Gastroesophageal sphincter (tissue), 4 donors: ENCODE results near the gene AFG3L2. TPM values are rescaled to one million over a fixed set of nuclear protein-coding genes. Genes with fewer than 3 reads are reported as not detected.

Source experiments
- ATAC-seq: fragments of 150-250 bp; one replicate; pipeline ENCODE4 v1.9.1; 2016; ENCODE audit warnings: mild to moderate bottlenecking, moderate library complexity
- H3K27ac ChIP-seq, 4 donors: fragments of 200-600 bp; sonication (generic) in 3 of 4; 1 replicate in 3 of 4; 2 replicates in 1 of 4; pipeline ENCODE4 v1.5.1; 2016 to 2019
- H3K27me3 ChIP-seq: fragments of 200-600 bp; sonication (generic); one replicate; pipeline ENCODE4 v1.5.1; 2019
- H3K36me3 ChIP-seq, 2 donors: fragments of 200-600 bp; sonication (generic); one replicate each; pipeline ENCODE4 v1.5.1; 2019; ENCODE audit warnings: control low read depth in 1 of 2
- H3K4me1 ChIP-seq, 3 donors: fragments of 200-600 bp; sonication (generic); 1 replicate in 2 of 3; 2 replicates in 1 of 3; pipeline ENCODE4 v1.5.1; 2016 to 2019; ENCODE audit warnings: control low read depth in 2 of 3
- H3K4me3 ChIP-seq, 2 donors: fragments of 200-600 bp; sonication (generic); one replicate each; pipeline ENCODE4 v1.5.1; 2019; ENCODE audit warnings: mild to moderate bottlenecking in 1 of 2, moderate library complexity in 1 of 2
- H3K9me3 ChIP-seq, 3 donors: fragments of 200-600 bp; sonication (generic); one replicate each; pipeline ENCODE4 v1.5.1; 2017 to 2019; ENCODE audit warnings: control low read depth in 2 of 3
- CTCF ChIP-seq, 4 experiments: fragments of 200-600 bp in 2 of 4; fragments of 450-650 bp in 2 of 4; sonication (generic) in 1 of 4; IDR thresholded peaks; one replicate each; pipeline ENCODE4 v1.5.1; 2017 to 2019; ENCODE audit warnings: antibody characterized with exemption in 4 of 4, mild to moderate bottlenecking in 2 of 4, moderate library complexity in 2 of 4
- EP300 ChIP-seq: sonication (generic); formaldehyde crosslinking; IDR thresholded peaks from one replicate; pipeline ENCODE4 v1.6.1; 2017; ENCODE audit warnings: antibody characterized with exemption, mild to moderate bottlenecking
- POLR2A ChIP-seq, 2 donors: fragments of 450-650 bp; IDR thresholded peaks; one replicate each; pipeline ENCODE4 v1.6.1; 2017; ENCODE audit warnings: antibody characterized with exemption in 2 of 2, mild to moderate bottlenecking in 2 of 2, moderate library complexity in 1 of 2
- POLR2AphosphoS5 ChIP-seq: sonication (generic); formaldehyde crosslinking; IDR thresholded peaks from one replicate; pipeline ENCODE4 v1.6.1; 2017; ENCODE audit warnings: antibody characterized with exemption
- WGBS, 2 donors: methylation state at CpG; one replicate each; pipeline ENCODE4 v1.1.5; 2018; ENCODE audit warnings: low coverage in 1 of 2; 5-methylcytosine and 5-hydroxymethylcytosine counted together
- total RNA-seq, 4 donors: library from RNA; depleted of rRNA; stranded (reverse); fragments of >200 nt; gene quantifications; one replicate each; pipeline ENCODE4 v1.1.0, GENCODE V29; 2016

AFG3L2 gene
- total RNA-seq, 4 donors from 2014 or later: 38.4 to 52.9 (median 40.8) TPM

GRCh38 chr18:12399231-12399630 lies 22.2 kb upstream of the AFG3L2 start:
- 74% methylated on average over 3 of the region's 5 CpGs; no CpG with 5 or more reads in 1 of the 2 donors for WGBS, 2 donors
- TF ChIP-seq EP300: no peak
- no peak for TF ChIP-seq CTCF (IDR thresholded peaks at IDR 0.05)
- TF ChIP-seq POLR2AphosphoS5: no peak
- TF ChIP-seq POLR2A (IDR thresholded peaks at IDR 0.05): no peak
- ATAC-seq: no peak

GRCh38 chr18:12398625-12399024 lies 21.6 kb upstream of the AFG3L2 start:
- no peak for TF ChIP-seq CTCF (IDR thresholded peaks at IDR 0.05)
- TF ChIP-seq EP300: no peak
- no peak for TF ChIP-seq POLR2A (IDR thresholded peaks at IDR 0.05)
- TF ChIP-seq POLR2AphosphoS5: no peak
- H3K4me1 ChIP-seq: no peaks in the 10 kb centered on the region
- no peaks in the 10 kb centered on the region for H3K9me3 ChIP-seq
- no peaks in the 10 kb centered on the region for H3K27me3 ChIP-seq
- H3K4me3 ChIP-seq: no peak overlapping the region
- H3K27ac ChIP-seq: no peak overlapping the region
- no peaks in the 10 kb centered on the region for H3K36me3 ChIP-seq
- ATAC-seq: no peak
- WGBS, 2 donors: 58 to 83% methylated on average over 2 to 5 of the region's 5 CpGs

More at GRCh38 chr18:12399231-12399630, 22.2 kb upstream of the AFG3L2 start:
- Histone ChIP-seq H3K36me3 (no peaks in the 10 kb centered on the region), H3K9me3 (no peaks in the 10 kb centered on the region), H3K27ac (no peak overlapping the region), H3K27me3 (no peaks in the 10 kb centered on the region), H3K4me3 (no peak overlapping the region), H3K4me1 (no peaks in the 10 kb centered on the region)

GRCh38 chr18:12397793-12398192 lies 20.8 kb upstream of the AFG3L2 start:
- Histone ChIP-seq H3K36me3 (no peaks in the 10 kb centered on the region), H3K27ac (no peak overlapping the region), H3K27me3 (no peaks in the 10 kb centered on the region), H3K4me1 (no peaks in the 10 kb centered on the region), H3K4me3 (no peak overlapping the region), H3K9me3 (no peaks in the 10 kb centered on the region)
- WGBS, 2 donors: 81% methylated on average over 6 of the region's 6 CpGs; no CpG with 5 or more reads in 1 of the 2 donors
- TF ChIP-seq EP300 (no peak), POLR2A (IDR thresholded peaks at IDR 0.05) (no peak), CTCF (IDR thresholded peaks at IDR 0.05) (no peak), POLR2AphosphoS5 (no peak)
- ATAC-seq: no peak

GRCh38 chr18:12397254-12397653 lies 20.2 kb upstream of the AFG3L2 start:
- no peaks in the 10 kb centered on the region for H3K27me3 ChIP-seq
- H3K9me3 ChIP-seq: no peaks in the 10 kb centered on the region
- H3K4me1 ChIP-seq: no peaks in the 10 kb centered on the region
- ATAC-seq: no peak
- H3K4me3 ChIP-seq: no peak overlapping the region
- no peaks in the 10 kb centered on the region for H3K36me3 ChIP-seq
- TF ChIP-seq EP300: no peak
- TF ChIP-seq POLR2A (IDR thresholded peaks at IDR 0.05): no peak
- no peak for TF ChIP-seq CTCF (IDR thresholded peaks at IDR 0.05)
- no peak for TF ChIP-seq POLR2AphosphoS5
- no peak overlapping the region for H3K27ac ChIP-seq
- 80% methylated on average over 1 of the region's 9 CpGs; no CpG with 5 or more reads in 1 of the 2 donors for WGBS, 2 donors

GRCh38 chr18:12394428-12394827 lies 17.4 kb upstream of the AFG3L2 start:
- H3K27me3 ChIP-seq: no peaks in the 10 kb centered on the region
- H3K4me3 ChIP-seq: no peak overlapping the region
- TF ChIP-seq EP300 (no peak), CTCF (IDR thresholded peaks at IDR 0.05) (peak in 1 of 4 experiments; percentile 41), POLR2AphosphoS5 (no peak)
- ATAC-seq: no peak
- 56 to 64% methylated on average over 8 of the region's 8 CpGs for WGBS, 2 donors
- H3K4me1 ChIP-seq: no peaks in the 10 kb centered on the region
- H3K27ac ChIP-seq: no peak overlapping the region
- H3K36me3 ChIP-seq: no peaks in the 10 kb centered on the region
- H3K9me3 ChIP-seq: no peaks in the 10 kb centered on the region
